HL-60 (cell line): ENCODE measurements around the gene CHRNA4.

Experiments used
- DNase-seq, 2 experiments: peaks; one replicate each; pipeline ENCODE4 v3.0.0-alpha.2; 2010 to 2020; ENCODE audit warnings: low read depth in 1 of 2, low spot score in 1 of 2
- H3K27ac ChIP-seq: fragments of 250-450 bp; sonication (Bioruptor Pico); replicated peaks from 2 replicates; pipeline ENCODE4 v1.5.1; 2020; ENCODE audit warnings: mild to moderate bottlenecking, moderate library complexity
- H3K27me3 ChIP-seq: fragments of 250-450 bp; sonication (Bioruptor Pico); 2 replicates; pipeline ENCODE4 v1.5.1; 2021; ENCODE audit warnings: mild to moderate bottlenecking, moderate library complexity; ENCODE audit not compliant: insufficient read depth, poor library complexity, severe bottlenecking
- H3K4me3 ChIP-seq: replicated peaks from 2 replicates; pipeline ENCODE4 v1.5.1; 2011; ENCODE audit warnings: mild to moderate bottlenecking, control low read depth, low read length; ENCODE audit not compliant: insufficient read depth
- GABPA ChIP-seq: IDR thresholded peaks from 2 replicates; pipeline ENCODE4 v1.6.1; 2012; ENCODE audit warnings: low read depth
- POLR2AphosphoS5 ChIP-seq: IDR thresholded peaks from 2 replicates; pipeline ENCODE4 v1.6.1; 2012; ENCODE audit warnings: low read depth
- SPI1 ChIP-seq: IDR thresholded peaks from 2 replicates; pipeline ENCODE4 v1.6.1; 2012; ENCODE audit warnings: low read depth, mild to moderate bottlenecking, borderline replicate concordance
- TF ChIP-seq, protein P1 (sequence below): IDR thresholded peaks from 2 replicates; pipeline ENCODE4 v1.6.1; 2012; ENCODE audit warnings: low read depth; ENCODE audit not compliant: insufficient replicate concordance
- TF ChIP-seq, protein P2 (sequence below): IDR thresholded peaks from one replicate; pipeline ENCODE4 v1.5.1; 2011; ENCODE audit warnings: low read length, control low read depth, inconsistent platforms; ENCODE audit not compliant: insufficient read depth

The CHRNA4 gene

DNA sequence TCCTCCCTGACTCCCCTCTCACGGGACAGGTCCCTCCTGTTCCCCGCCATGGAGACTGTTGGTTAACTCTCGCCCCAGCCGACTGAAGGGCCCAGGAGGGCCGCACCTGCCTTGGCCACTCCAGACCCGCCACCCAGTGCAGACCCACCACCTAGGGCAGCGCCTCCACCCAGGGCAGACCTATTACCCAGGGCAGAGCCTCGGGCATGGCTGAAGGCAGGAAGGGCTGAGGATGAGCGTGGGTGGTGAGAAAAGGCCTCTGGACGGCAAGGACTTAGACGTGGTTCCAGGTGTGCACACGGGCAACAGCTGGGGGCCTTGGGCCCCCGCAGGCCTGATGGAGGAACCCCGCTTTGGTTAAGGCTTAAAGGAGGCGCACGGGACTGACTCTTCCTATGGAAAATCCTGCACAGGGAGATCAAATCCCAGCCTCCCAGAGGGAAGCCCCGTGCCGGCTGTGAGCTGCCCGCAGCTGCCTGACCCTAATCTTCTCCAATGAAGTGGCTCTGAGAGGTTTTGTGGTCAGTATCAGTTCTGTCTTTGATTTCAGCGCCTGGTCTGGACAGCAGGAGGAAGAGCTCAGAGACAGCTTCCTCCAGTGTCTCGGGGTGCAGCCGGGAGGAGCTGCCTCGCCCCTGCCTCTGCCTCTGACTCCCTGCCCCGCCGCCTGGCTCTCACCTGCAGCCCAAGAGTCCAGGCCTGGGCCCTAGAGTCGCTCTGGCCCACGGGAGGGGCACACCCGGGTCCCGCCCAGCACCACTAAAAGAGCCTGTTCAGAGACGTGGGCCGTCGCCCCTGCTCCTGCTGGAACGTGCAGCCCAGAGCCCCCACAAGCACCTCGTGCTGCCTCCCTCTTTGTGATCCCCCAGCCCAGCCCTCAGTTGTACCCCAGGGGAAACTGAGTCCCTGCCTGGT, 12.1 kb upstream of the CHRNA4 start:
- H3K27ac ChIP-seq, result no peak overlapping the region
- TF ChIP-seq, protein P1, sequence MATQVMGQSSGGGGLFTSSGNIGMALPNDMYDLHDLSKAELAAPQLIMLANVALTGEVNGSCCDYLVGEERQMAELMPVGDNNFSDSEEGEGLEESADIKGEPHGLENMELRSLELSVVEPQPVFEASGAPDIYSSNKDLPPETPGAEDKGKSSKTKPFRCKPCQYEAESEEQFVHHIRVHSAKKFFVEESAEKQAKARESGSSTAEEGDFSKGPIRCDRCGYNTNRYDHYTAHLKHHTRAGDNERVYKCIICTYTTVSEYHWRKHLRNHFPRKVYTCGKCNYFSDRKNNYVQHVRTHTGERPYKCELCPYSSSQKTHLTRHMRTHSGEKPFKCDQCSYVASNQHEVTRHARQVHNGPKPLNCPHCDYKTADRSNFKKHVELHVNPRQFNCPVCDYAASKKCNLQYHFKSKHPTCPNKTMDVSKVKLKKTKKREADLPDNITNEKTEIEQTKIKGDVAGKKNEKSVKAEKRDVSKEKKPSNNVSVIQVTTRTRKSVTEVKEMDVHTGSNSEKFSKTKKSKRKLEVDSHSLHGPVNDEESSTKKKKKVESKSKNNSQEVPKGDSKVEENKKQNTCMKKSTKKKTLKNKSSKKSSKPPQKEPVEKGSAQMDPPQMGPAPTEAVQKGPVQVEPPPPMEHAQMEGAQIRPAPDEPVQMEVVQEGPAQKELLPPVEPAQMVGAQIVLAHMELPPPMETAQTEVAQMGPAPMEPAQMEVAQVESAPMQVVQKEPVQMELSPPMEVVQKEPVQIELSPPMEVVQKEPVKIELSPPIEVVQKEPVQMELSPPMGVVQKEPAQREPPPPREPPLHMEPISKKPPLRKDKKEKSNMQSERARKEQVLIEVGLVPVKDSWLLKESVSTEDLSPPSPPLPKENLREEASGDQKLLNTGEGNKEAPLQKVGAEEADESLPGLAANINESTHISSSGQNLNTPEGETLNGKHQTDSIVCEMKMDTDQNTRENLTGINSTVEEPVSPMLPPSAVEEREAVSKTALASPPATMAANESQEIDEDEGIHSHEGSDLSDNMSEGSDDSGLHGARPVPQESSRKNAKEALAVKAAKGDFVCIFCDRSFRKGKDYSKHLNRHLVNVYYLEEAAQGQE, result no peak
- no peak overlapping the region for H3K4me3 ChIP-seq
- H3K27me3 ChIP-seq, result peaks cover 10% of the 10 kb centered on the region
- DNase-seq, result no peak

- Histone ChIP-seq H3K4me3 (no peak overlapping the region), H3K27ac (no peak overlapping the region), H3K27me3 (no peaks in the 10 kb centered on the region)
- DNase-seq, result no peak
- TF ChIP-seq, protein P2, sequence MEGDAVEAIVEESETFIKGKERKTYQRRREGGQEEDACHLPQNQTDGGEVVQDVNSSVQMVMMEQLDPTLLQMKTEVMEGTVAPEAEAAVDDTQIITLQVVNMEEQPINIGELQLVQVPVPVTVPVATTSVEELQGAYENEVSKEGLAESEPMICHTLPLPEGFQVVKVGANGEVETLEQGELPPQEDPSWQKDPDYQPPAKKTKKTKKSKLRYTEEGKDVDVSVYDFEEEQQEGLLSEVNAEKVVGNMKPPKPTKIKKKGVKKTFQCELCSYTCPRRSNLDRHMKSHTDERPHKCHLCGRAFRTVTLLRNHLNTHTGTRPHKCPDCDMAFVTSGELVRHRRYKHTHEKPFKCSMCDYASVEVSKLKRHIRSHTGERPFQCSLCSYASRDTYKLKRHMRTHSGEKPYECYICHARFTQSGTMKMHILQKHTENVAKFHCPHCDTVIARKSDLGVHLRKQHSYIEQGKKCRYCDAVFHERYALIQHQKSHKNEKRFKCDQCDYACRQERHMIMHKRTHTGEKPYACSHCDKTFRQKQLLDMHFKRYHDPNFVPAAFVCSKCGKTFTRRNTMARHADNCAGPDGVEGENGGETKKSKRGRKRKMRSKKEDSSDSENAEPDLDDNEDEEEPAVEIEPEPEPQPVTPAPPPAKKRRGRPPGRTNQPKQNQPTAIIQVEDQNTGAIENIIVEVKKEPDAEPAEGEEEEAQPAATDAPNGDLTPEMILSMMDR, result no peak
- TF ChIP-seq SPI1 (no peak), POLR2AphosphoS5 (no peak), GABPA (no peak)
- TF ChIP-seq, protein P1, result no peak
Measured at GRCh38 chr20:63371291-63371865, 10.2 kb upstream of the CHRNA4 start.

- Histone ChIP-seq H3K27me3 (no peaks in the 10 kb centered on the region), H3K4me3 (no peak overlapping the region), H3K27ac (no peak overlapping the region)
- TF ChIP-seq POLR2AphosphoS5, result no peak
- no peak for TF ChIP-seq GABPA
- TF ChIP-seq, protein P2, result no peak
- no peak for TF ChIP-seq SPI1
- TF ChIP-seq, protein P1, result no peak
- no peak for DNase-seq
Measured at GRCh38 chr20:63370618-63371187, 9.6 kb upstream of the CHRNA4 start.
